B cell (primary cell): Measurements from ENCODE around the gene KCTD5.
"Not testable (repeated sequence)": the region's sequence is repeated elsewhere in the genome, so short reads cannot be mapped to it uniquely, and the experiment has no call there.

Experiments used
- EZH2 ChIP-seq: IDR thresholded peaks from 2 replicates; pipeline ENCODE4 v1.6.1; 2012; ENCODE audit warnings: borderline replicate concordance, low read depth, mild to moderate bottlenecking, moderate library complexity, low read length; ENCODE audit not compliant: insufficient read depth, poor library complexity, severe bottlenecking
- TF ChIP-seq, protein P1 (sequence below): fragments of 200-600 bp; IDR thresholded peaks from one replicate; pipeline ENCODE4 v1.8.0; 2022; ENCODE audit warnings: antibody characterized with exemption, mild to moderate bottlenecking

DNA sequence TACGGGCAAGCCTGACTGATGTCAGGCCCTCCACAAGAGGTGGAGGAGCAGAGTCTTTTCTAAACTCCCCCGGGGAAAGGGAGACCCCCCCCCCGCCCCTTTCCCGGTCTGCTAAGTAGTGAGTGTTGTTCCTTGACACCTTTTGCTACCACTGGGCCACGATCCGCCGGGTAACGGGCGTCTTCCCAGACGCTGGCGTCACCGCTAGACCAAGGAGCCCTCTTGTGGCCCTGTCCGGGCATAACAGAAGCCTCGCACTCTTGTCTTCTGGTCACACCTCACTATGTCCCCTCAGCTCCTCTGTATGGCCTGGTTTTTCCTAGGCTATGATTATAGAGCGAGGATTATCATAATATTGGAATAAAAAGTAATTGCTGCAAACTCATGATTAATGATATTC lies 12.3 kb upstream of the KCTD5 start:
- TF ChIP-seq, protein P1, sequence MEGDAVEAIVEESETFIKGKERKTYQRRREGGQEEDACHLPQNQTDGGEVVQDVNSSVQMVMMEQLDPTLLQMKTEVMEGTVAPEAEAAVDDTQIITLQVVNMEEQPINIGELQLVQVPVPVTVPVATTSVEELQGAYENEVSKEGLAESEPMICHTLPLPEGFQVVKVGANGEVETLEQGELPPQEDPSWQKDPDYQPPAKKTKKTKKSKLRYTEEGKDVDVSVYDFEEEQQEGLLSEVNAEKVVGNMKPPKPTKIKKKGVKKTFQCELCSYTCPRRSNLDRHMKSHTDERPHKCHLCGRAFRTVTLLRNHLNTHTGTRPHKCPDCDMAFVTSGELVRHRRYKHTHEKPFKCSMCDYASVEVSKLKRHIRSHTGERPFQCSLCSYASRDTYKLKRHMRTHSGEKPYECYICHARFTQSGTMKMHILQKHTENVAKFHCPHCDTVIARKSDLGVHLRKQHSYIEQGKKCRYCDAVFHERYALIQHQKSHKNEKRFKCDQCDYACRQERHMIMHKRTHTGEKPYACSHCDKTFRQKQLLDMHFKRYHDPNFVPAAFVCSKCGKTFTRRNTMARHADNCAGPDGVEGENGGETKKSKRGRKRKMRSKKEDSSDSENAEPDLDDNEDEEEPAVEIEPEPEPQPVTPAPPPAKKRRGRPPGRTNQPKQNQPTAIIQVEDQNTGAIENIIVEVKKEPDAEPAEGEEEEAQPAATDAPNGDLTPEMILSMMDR, result peak; percentile 69
- not testable (repeated sequence) for TF ChIP-seq EZH2
